Skeletal muscle tissue (tissue), 4 donors: ENCODE measurements around the gene NUDT22. TPM values are rescaled to one million over a fixed set of nuclear protein-coding genes. Genes with fewer than 3 reads are reported as not detected.

ENCODE experiments used
- H3K27ac ChIP-seq: one replicate; pipeline ENCODE4 v1.7.0; 2013; ENCODE audit warnings: mild to moderate bottlenecking, low read depth, low read length, inconsistent platforms
- H3K27me3 ChIP-seq, 3 donors: one replicate each; pipeline ENCODE4 v1.7.0; 2013; ENCODE audit warnings: low read length in 3 of 3; ENCODE audit not compliant: control insufficient read depth in 3 of 3, insufficient read depth in 3 of 3
- H3K36me3 ChIP-seq, 3 donors: one replicate each; pipeline ENCODE4 v1.7.0; 2013; ENCODE audit warnings: low read length in 3 of 3; ENCODE audit not compliant: control insufficient read depth in 3 of 3, insufficient read depth in 3 of 3
- H3K4me1 ChIP-seq, 3 donors: one replicate each; pipeline ENCODE4 v1.7.0; 2013; ENCODE audit warnings: low read length in 3 of 3, mild to moderate bottlenecking in 3 of 3; ENCODE audit not compliant: control insufficient read depth in 3 of 3, insufficient read depth in 3 of 3
- H3K4me3 ChIP-seq, 3 donors: one replicate each; pipeline ENCODE4 v1.7.0; 2013; ENCODE audit warnings: low read length in 3 of 3
- H3K9ac ChIP-seq, 3 donors: one replicate each; pipeline ENCODE4 v1.7.0; 2013; ENCODE audit warnings: low read length in 3 of 3, mild to moderate bottlenecking in 3 of 3, moderate library complexity in 2 of 3, low read depth in 1 of 3
- H3K9me3 ChIP-seq, 3 donors: one replicate each; pipeline ENCODE4 v1.7.0; 2013; ENCODE audit warnings: low read length in 3 of 3; ENCODE audit not compliant: control insufficient read depth in 3 of 3
- total RNA-seq: library from RNA; depleted of rRNA; stranded (reverse); fragments of >200 nt; gene quantifications from one replicate; pipeline ENCODE4 v1.2.3, GENCODE V29; 2014
- donor health status: Osteomylitis.

The NUDT22 gene, protein sequence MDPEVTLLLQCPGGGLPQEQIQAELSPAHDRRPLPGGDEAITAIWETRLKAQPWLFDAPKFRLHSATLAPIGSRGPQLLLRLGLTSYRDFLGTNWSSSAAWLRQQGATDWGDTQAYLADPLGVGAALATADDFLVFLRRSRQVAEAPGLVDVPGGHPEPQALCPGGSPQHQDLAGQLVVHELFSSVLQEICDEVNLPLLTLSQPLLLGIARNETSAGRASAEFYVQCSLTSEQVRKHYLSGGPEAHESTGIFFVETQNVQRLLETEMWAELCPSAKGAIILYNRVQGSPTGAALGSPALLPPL
- total RNA-seq = 17.2 TPM

GRCh38 chr11:64225608-64226506 lies at the start of gene NUDT22, which contains the start of gene TRPT1:
NUDT22 (plus strand) TSS chr11:64226274; CDS start chr11:64226653, 379 bp downstream.
TRPT1 (minus strand) TSS chr11:64226186; CDS start chr11:64225860, 326 bp downstream.
- Histone ChIP-seq H3K36me3 (peaks cover 5 to 15% (median 10%) of the 10 kb centered on the region in 3 donors), H3K4me1 (peaks cover 63 to 69% (median 66%) of the 10 kb centered on the region in 3 donors), H3K27ac (peak within 1 kb of the TSS; percentile 95), H3K9ac (peak within 1 kb of the TSS; percentile 98 to 99 (median 99)), H3K27me3 (no peaks in the 10 kb centered on the region), H3K4me3 (peak within 1 kb of the TSS; percentile 90 to 97 (median 95)), H3K9me3 (no peaks in the 10 kb centered on the region)

- H3K4me3 ChIP-seq = no peak overlapping the region
- H3K36me3 ChIP-seq = peaks cover 0 to 6% (median 2%) of the 10 kb centered on the region in 3 donors
- no peak overlapping the region for H3K27ac ChIP-seq
- no peak overlapping the region for H3K9ac ChIP-seq
- peaks cover 17 to 26% (median 19%) of the 10 kb centered on the region in 3 donors for H3K4me1 ChIP-seq
- H3K27me3 ChIP-seq = no peaks in the 10 kb centered on the region
- no peaks in the 10 kb centered on the region for H3K9me3 ChIP-seq
Observed at GRCh38 chr11:64176751-64177150, 49.3 kb upstream of the NUDT22 start.

DNA sequence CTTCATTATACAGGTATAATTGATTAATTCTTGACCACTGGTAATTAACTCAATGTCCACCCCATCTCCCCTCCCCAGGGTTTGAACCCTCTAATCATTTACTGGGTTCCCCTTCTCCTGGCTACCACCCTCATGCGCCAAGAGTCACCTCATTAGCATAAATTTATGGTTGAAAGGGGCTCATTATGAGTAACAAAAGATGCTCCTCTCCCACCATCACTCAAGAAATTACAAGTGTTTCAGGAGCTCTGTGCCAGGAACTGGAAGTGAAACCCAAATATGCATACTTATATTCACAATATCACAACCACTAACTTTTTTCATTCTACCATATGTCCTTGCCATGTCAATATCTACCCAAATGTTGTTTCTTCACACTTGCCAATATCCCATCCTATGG lies 47.9 kb upstream of the NUDT22 start:
- no peak overlapping the region for H3K4me3 ChIP-seq
- peak overlapping the region in 1 of 3 donors; percentile 16 for H3K9ac ChIP-seq
- H3K4me1 ChIP-seq = peaks cover 23 to 37% (median 27%) of the 10 kb centered on the region in 3 donors
- H3K27me3 ChIP-seq = no peaks in the 10 kb centered on the region
- H3K36me3 ChIP-seq = peaks cover 0 to 6% (median 2%) of the 10 kb centered on the region in 3 donors
- H3K9me3 ChIP-seq = no peaks in the 10 kb centered on the region
- H3K27ac ChIP-seq = no peak overlapping the region

- Histone ChIP-seq H3K36me3 (peaks cover 0 to 6% (median 2%) of the 10 kb centered on the region in 3 donors), H3K27ac (no peak overlapping the region), H3K9ac (no peak overlapping the region), H3K4me1 (peaks cover 31 to 46% (median 35%) of the 10 kb centered on the region in 3 donors), H3K9me3 (no peaks in the 10 kb centered on the region), H3K4me3 (no peak overlapping the region), H3K27me3 (no peaks in the 10 kb centered on the region)
Observed at GRCh38 chr11:64178951-64179639, 47.0 kb upstream of the NUDT22 start.

GRCh38 chr11:64180891-64181290 lies 45.2 kb upstream of the NUDT22 start:
- Histone ChIP-seq H3K4me1 (peaks cover 41 to 59% (median 48%) of the 10 kb centered on the region in 3 donors), H3K27me3 (no peaks in the 10 kb centered on the region), H3K4me3 (peak overlapping the region; percentile 68 to 82 (median 78)), H3K9ac (peak overlapping the region; percentile 82 to 94 (median 88)), H3K9me3 (no peaks in the 10 kb centered on the region), H3K27ac (peak overlapping the region; percentile 95), H3K36me3 (peaks cover 0 to 6% (median 2%) of the 10 kb centered on the region in 3 donors)

- H3K4me3 ChIP-seq = peak overlapping the region; percentile 68 to 82 (median 78)
- H3K9me3 ChIP-seq = no peaks in the 10 kb centered on the region
- H3K27me3 ChIP-seq = no peaks in the 10 kb centered on the region
- peaks cover 0 to 6% (median 2%) of the 10 kb centered on the region in 3 donors for H3K36me3 ChIP-seq
- peak overlapping the region; percentile 95 for H3K27ac ChIP-seq
- peaks cover 41 to 59% (median 48%) of the 10 kb centered on the region in 3 donors for H3K4me1 ChIP-seq
- peak overlapping the region; percentile 82 to 94 (median 88) for H3K9ac ChIP-seq
Observed at GRCh38 chr11:64181506-64182411, 44.3 kb upstream of the NUDT22 start.

DNA sequence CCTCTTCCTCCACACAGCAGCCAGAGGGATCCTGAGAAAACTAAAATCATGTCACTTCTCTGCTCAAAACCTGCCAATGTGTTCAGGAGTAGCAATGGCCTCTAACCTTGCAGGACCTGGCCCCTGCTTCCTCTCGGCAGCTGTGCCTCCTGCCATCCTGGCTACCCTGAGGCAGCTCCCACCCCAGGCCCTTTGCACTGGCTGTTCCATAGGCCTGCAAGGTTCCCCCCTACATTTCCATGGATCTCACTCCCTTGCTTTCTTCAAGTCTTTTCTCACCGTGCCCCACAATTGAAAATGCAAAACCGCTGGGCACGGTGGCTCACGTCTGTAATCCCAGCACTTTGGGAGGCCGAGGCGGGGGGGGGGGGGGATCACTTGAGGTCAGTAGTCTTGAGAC lies 42.2 kb upstream of the NUDT22 start:
- no peaks in the 10 kb centered on the region for H3K27me3 ChIP-seq
- H3K4me3 ChIP-seq = peak overlapping the region in 2 of 3 donors; percentile 22 to 32
- peak overlapping the region; percentile 40 for H3K27ac ChIP-seq
- peaks cover 41 to 59% (median 48%) of the 10 kb centered on the region in 3 donors for H3K4me1 ChIP-seq
- peaks cover 0 to 9% (median 2%) of the 10 kb centered on the region in 3 donors for H3K36me3 ChIP-seq
- H3K9ac ChIP-seq = peak overlapping the region; percentile 24 to 93 (median 45)
- H3K9me3 ChIP-seq = no peaks in the 10 kb centered on the region

DNA sequence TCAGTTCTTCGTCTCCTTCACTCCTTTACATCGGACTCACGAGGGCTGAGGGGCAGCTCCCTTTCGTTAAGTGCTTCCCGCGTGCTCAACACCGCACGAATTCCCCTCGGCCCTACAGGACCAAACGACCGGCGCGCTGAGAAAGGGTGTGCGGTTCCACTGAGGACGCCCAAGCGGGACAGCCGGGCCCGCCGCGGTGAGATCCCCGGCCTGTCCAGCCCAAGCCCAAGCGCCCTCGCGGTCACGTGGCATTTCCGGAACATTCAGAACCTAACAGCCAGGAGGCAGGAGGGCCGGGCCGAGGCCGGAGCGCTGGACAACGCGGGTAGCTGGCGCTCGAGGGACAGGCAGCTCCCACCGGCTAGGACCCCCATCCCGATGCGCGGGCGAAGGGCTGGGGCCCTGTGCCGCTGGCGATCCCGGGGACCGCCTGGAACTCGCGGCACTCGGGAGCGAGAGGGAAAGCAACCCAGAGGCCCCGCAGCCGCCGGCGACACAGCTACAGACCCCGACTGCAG lies 40.8 kb upstream of the NUDT22 start:
- peaks cover 37 to 51% (median 43%) of the 10 kb centered on the region in 3 donors for H3K4me1 ChIP-seq
- peak overlapping the region; percentile 75 to 92 (median 90) for H3K4me3 ChIP-seq
- no peaks in the 10 kb centered on the region for H3K27me3 ChIP-seq
- H3K27ac ChIP-seq = peak overlapping the region; percentile 92
- peak overlapping the region; percentile 78 to 93 (median 90) for H3K9ac ChIP-seq
- H3K36me3 ChIP-seq = peaks cover 0 to 4% (median 0%) of the 10 kb centered on the region in 3 donors
- no peaks in the 10 kb centered on the region for H3K9me3 ChIP-seq
